ENCODE data around the gene AFF3. TPM values are rescaled to one million over a fixed set of nuclear protein-coding genes. Genes with fewer than 3 reads are reported as not detected.

Gene AFF3
- total and polyA plus RNA-seq, 4 donors = 4.2 to 90.9 (median 14.6) TPM

GRCh38 chr2:99545604-99546003, 596.8 kb downstream of the AFF3 start:
- no peak overlapping the region for H3K4me3 ChIP-seq
- ATAC-seq (ENCODE audit: insufficient read depth, low FRiP score) = no peak
- H3K9me3 ChIP-seq (ENCODE audit: control insufficient read depth in 4 of 4, insufficient read depth in 3 of 4, low read length in 3 of 4) = no peaks in the 10 kb centered on the region
- no peaks in the 10 kb centered on the region for H3K27me3 ChIP-seq (ENCODE audit: control insufficient read depth in 3 of 3, insufficient read depth in 3 of 3, low read length in 2 of 3)
- no peak overlapping the region for H3K27ac ChIP-seq (ENCODE audit: low read depth in 1 of 2, low read length in 1 of 2)
- no peaks in the 10 kb centered on the region for H3K4me1 ChIP-seq (ENCODE audit: control insufficient read depth in 5 of 5, insufficient read depth in 5 of 5, low read length in 5 of 5)
- 85 to 89% methylated on average over 3 of the region's 3 CpGs for WGBS, 2 donors
- no peak for DNase-seq
- no peak for TF ChIP-seq CTCF (IDR thresholded peaks at IDR 0.05; ENCODE audit: control extremely low read depth, extremely low read depth)
- no peak overlapping the region for H3K9ac ChIP-seq (ENCODE audit: insufficient read depth in 1 of 2, low read length in 2 of 2)
- H3K36me3 ChIP-seq (ENCODE audit: control insufficient read depth in 4 of 4, insufficient read depth in 4 of 4, low read length in 4 of 4) = peaks cover 0 to 11% (median 4%) of the 10 kb centered on the region in 4 donors

- TF ChIP-seq CTCF (IDR thresholded peaks at IDR 0.05; ENCODE audit: control extremely low read depth, extremely low read depth) = no peak
- no peaks in the 10 kb centered on the region for H3K4me1 ChIP-seq (ENCODE audit: control insufficient read depth in 5 of 5, insufficient read depth in 5 of 5, low read length in 5 of 5)
- H3K36me3 ChIP-seq (ENCODE audit: control insufficient read depth in 4 of 4, insufficient read depth in 4 of 4, low read length in 4 of 4) = peaks cover 0 to 7% (median 2%) of the 10 kb centered on the region in 4 donors
- 75 to 88% methylated on average over 1 of the region's 1 CpG for WGBS, 2 donors
- no peak for ATAC-seq (ENCODE audit: insufficient read depth, low FRiP score)
- no peaks in the 10 kb centered on the region for H3K27me3 ChIP-seq (ENCODE audit: control insufficient read depth in 3 of 3, insufficient read depth in 3 of 3, low read length in 2 of 3)
- H3K9ac ChIP-seq (ENCODE audit: insufficient read depth in 1 of 2, low read length in 2 of 2) = no peak overlapping the region
- no peak overlapping the region for H3K27ac ChIP-seq (ENCODE audit: low read depth in 1 of 2, low read length in 1 of 2)
- DNase-seq = no peak
- H3K4me3 ChIP-seq = no peak overlapping the region
- H3K9me3 ChIP-seq (ENCODE audit: control insufficient read depth in 4 of 4, insufficient read depth in 3 of 4, low read length in 3 of 4) = no peaks in the 10 kb centered on the region
Measured at GRCh38 chr2:99545066-99545465, 597.3 kb downstream of the AFF3 start.

GRCh38 chr2:99544608-99545007, 597.8 kb downstream of the AFF3 start:
- Histone ChIP-seq H3K9me3 (ENCODE audit: control insufficient read depth in 4 of 4, insufficient read depth in 3 of 4, low read length in 3 of 4) (no peaks in the 10 kb centered on the region), H3K27ac (ENCODE audit: low read depth in 1 of 2, low read length in 1 of 2) (no peak overlapping the region), H3K9ac (ENCODE audit: insufficient read depth in 1 of 2, low read length in 2 of 2) (no peak overlapping the region), H3K4me3 (no peak overlapping the region), H3K36me3 (ENCODE audit: control insufficient read depth in 4 of 4, insufficient read depth in 4 of 4, low read length in 4 of 4) (peaks cover 0 to 7% (median 1%) of the 10 kb centered on the region in 4 donors), H3K4me1 (ENCODE audit: control insufficient read depth in 5 of 5, insufficient read depth in 5 of 5, low read length in 5 of 5) (no peaks in the 10 kb centered on the region), H3K27me3 (ENCODE audit: control insufficient read depth in 3 of 3, insufficient read depth in 3 of 3, low read length in 2 of 3) (no peaks in the 10 kb centered on the region)
- TF ChIP-seq CTCF (IDR thresholded peaks at IDR 0.05; ENCODE audit: control extremely low read depth, extremely low read depth) = no peak
- 68 to 77% methylated on average over 6 of the region's 6 CpGs for WGBS, 2 donors
- ATAC-seq (ENCODE audit: insufficient read depth, low FRiP score) = no peak
- DNase-seq = no peak

GRCh38 chr2:99543247-99543646, 599.1 kb downstream of the AFF3 start:
- TF ChIP-seq CTCF (IDR thresholded peaks at IDR 0.05; ENCODE audit: control extremely low read depth, extremely low read depth) = no peak
- no peaks in the 10 kb centered on the region for H3K4me1 ChIP-seq (ENCODE audit: control insufficient read depth in 5 of 5, insufficient read depth in 5 of 5, low read length in 5 of 5)
- H3K9me3 ChIP-seq (ENCODE audit: control insufficient read depth in 4 of 4, insufficient read depth in 3 of 4, low read length in 3 of 4) = peaks cover 0 to 2% (median 0%) of the 10 kb centered on the region in 4 donors
- no peaks in the 10 kb centered on the region for H3K27me3 ChIP-seq (ENCODE audit: control insufficient read depth in 3 of 3, insufficient read depth in 3 of 3, low read length in 2 of 3)
- H3K27ac ChIP-seq (ENCODE audit: low read depth in 1 of 2, low read length in 1 of 2) = no peak overlapping the region
- DNase-seq (no peak), ATAC-seq (ENCODE audit: insufficient read depth, low FRiP score) (no peak)
- H3K9ac ChIP-seq (ENCODE audit: insufficient read depth in 1 of 2, low read length in 2 of 2) = no peak overlapping the region
- H3K4me3 ChIP-seq = no peak overlapping the region
- WGBS, 2 donors = 41 to 69% methylated on average over 1 of the region's 1 CpG
- peaks cover 0 to 7% (median 1%) of the 10 kb centered on the region in 4 donors for H3K36me3 ChIP-seq (ENCODE audit: control insufficient read depth in 4 of 4, insufficient read depth in 4 of 4, low read length in 4 of 4)

Data from lung (tissue), 12 donors.